A549 (cell line): ENCODE results near the gene EPN1. TPM values are rescaled to one million over a fixed set of nuclear protein-coding genes. Genes with fewer than 3 reads are reported as not detected.

Source experiments
- ATAC-seq, 2 experiments: fragments of 200-7000 bp in 1 of 2; fragments of >200 bp in 1 of 2; cut with Nextera tagmentation in 1 of 2; cut with Tn5 transposase in 1 of 2; 3 replicates each; pipeline versions ENCODE4 v1.8.0 to v1.9.1; 2018 to 2020; ENCODE audit warnings: mild to moderate bottlenecking in 1 of 2, moderate library complexity in 1 of 2
- CTCF ChIA-PET: fragments of 300-600 bp; sonication (Branson Sonifier 250); formaldehyde crosslinking; extraction: SDS; loops from one replicate; lab custom pipeline; 2021; ENCODE audit warnings: antibody characterized with exemption, inconsistent platforms; lab: Yijun Ruan, JAX
- POLR2A ChIA-PET: fragments of 350-600 bp; formaldehyde crosslinking; extraction: SDS; loops from one replicate; lab custom pipeline; 2021; ENCODE audit warnings: antibody characterized with exemption, inconsistent platforms; lab: Yijun Ruan, JAX
- DNase-seq, 2 experiments: peaks; one replicate each; pipeline versions ENCODE4 v3.0.0 to v3.0.0-alpha.2; 2011 to 2016; ENCODE audit warnings: low read depth in 1 of 2, low spot score in 1 of 2
- FAIRE-seq: peaks from 2 replicates; lab custom pipeline; 2011; peaks lifted over from hg19 to GRCh38; lab: Jason Lieb, UNC
- H3K27ac ChIP-seq, 2 experiments: fragments of >200 bp; sonication (Bioruptor Twin); formaldehyde crosslinking; 3 replicates each; pipeline ENCODE4 v1.5.1; 2016 to 2017
- H3K4me1 ChIP-seq: fragments of >200 bp; sonication (Bioruptor Twin); formaldehyde crosslinking; 3 replicates; pipeline ENCODE4 v1.6.1; 2016
- H3K4me2 ChIP-seq: fragments of >200 bp; sonication (Bioruptor Twin); formaldehyde crosslinking; 3 replicates; pipeline ENCODE4 v1.6.1; 2016
- H3K4me3 ChIP-seq: fragments of >200 bp; sonication (Bioruptor Twin); formaldehyde crosslinking; 3 replicates; pipeline ENCODE4 v1.5.1; 2016
- H3K9me3 ChIP-seq: fragments of >200 bp; sonication (Bioruptor Twin); formaldehyde crosslinking; 3 replicates; pipeline ENCODE4 v1.6.1; 2016
- ATOH8 ChIP-seq: fragments of 250-450 bp; sonication (Bioruptor Pico); IDR thresholded peaks from 2 replicates; pipeline ENCODE4 v1.5.0; 2020; ENCODE audit warnings: low read depth, mild to moderate bottlenecking, moderate library complexity
- CEBPB ChIP-seq, 2 experiments: fragments of >200 bp in 1 of 2; sonication (Bioruptor Twin) in 1 of 2; formaldehyde crosslinking in 1 of 2; IDR thresholded peaks; 2 replicates each; pipeline ENCODE4 v1.6.1; 2012 to 2016
- CTCF ChIP-seq: fragments of >200 bp; sonication (Bioruptor Twin); formaldehyde crosslinking; IDR thresholded peaks from 3 replicates; pipeline ENCODE4 v1.5.1; 2016
- ELK1 ChIP-seq: fragments of 150-350 bp; IDR thresholded peaks from 2 replicates; pipeline ENCODE4 v1.6.1; 2014; ENCODE audit warnings: low read depth, mild to moderate bottlenecking, low read length
- ESRRA ChIP-seq: fragments of 150-350 bp; IDR thresholded peaks from 2 replicates; pipeline ENCODE4 v1.6.1; 2014; ENCODE audit warnings: mild to moderate bottlenecking, low read length, borderline replicate concordance
- FOSL2 ChIP-seq, 2 experiments: fragments of 450-650 bp in 1 of 2; fragments of >200 bp in 1 of 2; sonication (Bioruptor Twin) in 1 of 2; formaldehyde crosslinking; IDR thresholded peaks; 2 replicates each; pipeline versions ENCODE4 v1.5.0 to v1.6.1; 2016 to 2020; ENCODE audit warnings: mild to moderate bottlenecking in 1 of 2, moderate library complexity in 1 of 2
- FOXS1 ChIP-seq: fragments of 250-450 bp; sonication (Bioruptor Pico); IDR thresholded peaks from 2 replicates; pipeline ENCODE4 v1.5.0; 2020; ENCODE audit warnings: mild to moderate bottlenecking, moderate library complexity
- HDAC2 ChIP-seq: fragments of 200-600 bp; sonication (generic); IDR thresholded peaks from 2 replicates; pipeline ENCODE4 v1.6.1; 2016
- HOXA7 ChIP-seq: fragments of 250-450 bp; sonication (Bioruptor Pico); IDR thresholded peaks from 2 replicates; pipeline ENCODE4 v1.5.0; 2020; ENCODE audit warnings: mild to moderate bottlenecking, moderate library complexity
- HOXB13 ChIP-seq: fragments of 250-450 bp; sonication (Bioruptor Pico); IDR thresholded peaks from 2 replicates; pipeline ENCODE4 v1.5.0; 2020; ENCODE audit warnings: low read depth, mild to moderate bottlenecking, moderate library complexity
- JUN ChIP-seq, 2 experiments: fragments of >200 bp; sonication (Bioruptor Twin); formaldehyde crosslinking; IDR thresholded peaks; 2 replicates in 1 of 2; 3 replicates in 1 of 2; pipeline ENCODE4 v1.6.1; 2016 to 2017
- MAFK ChIP-seq: fragments of 450-650 bp; IDR thresholded peaks from 2 replicates; pipeline ENCODE4 v1.6.1; 2014; ENCODE audit not compliant: partially characterized antibody
- MYC ChIP-seq: IDR thresholded peaks from 2 replicates; pipeline ENCODE4 v1.6.1; 2012; ENCODE audit warnings: mild to moderate bottlenecking, inconsistent platforms, low read length, improper control_type of control experiment, borderline replicate concordance
- NFE2L2 ChIP-seq: fragments of 150-350 bp; conservative IDR thresholded peaks from 2 replicates; pipeline ENCODE4 v1.6.1; 2014; ENCODE audit warnings: low read length
- PHF8 ChIP-seq: fragments of 200-600 bp; sonication (generic); IDR thresholded peaks from 2 replicates; pipeline ENCODE4 v1.6.1; 2016; ENCODE audit warnings: low read depth, mild to moderate bottlenecking, antibody characterized with exemption, moderate library complexity, borderline replicate concordance
- POLR2A ChIP-seq: IDR thresholded peaks from 2 replicates; pipeline ENCODE4 v1.6.1; 2012; ENCODE audit warnings: mild to moderate bottlenecking, low read length
- RCOR1 ChIP-seq: fragments of 150-350 bp; IDR thresholded peaks from 2 replicates; pipeline ENCODE4 v1.6.1; 2014; ENCODE audit warnings: antibody characterized with exemption, low read length, low read depth
- SMC3 ChIP-seq: fragments of >200 bp; sonication (Bioruptor Twin); formaldehyde crosslinking; IDR thresholded peaks from 3 replicates; pipeline ENCODE4 v1.6.1; 2018; ENCODE audit warnings: inconsistent platforms
- WGBS: methylation state at CpG from one replicate; pipeline ENCODE4 v1.1.6; 2017; ENCODE audit errors: missing lambda C conversion rate; 5-methylcytosine and 5-hydroxymethylcytosine counted together
- polyA plus RNA-seq, 4 experiments: library from polyadenylated mRNA; depleted of rRNA in 3 of 4; stranded (reverse); fragments of >200 nt; fragmentation: RNase III in 1 of 4; extraction: RNeasy Plus Mini Kit Qiagen cat#74134 plus additional on column Dnase treatment in 1 of 4; gene quantifications; 2 replicates in 3 of 4; 3 replicates in 1 of 4; pipeline ENCODE4 v1.2.3, GENCODE V29; 2011 to 2017
- TF ChIP-seq, protein P1 (sequence below): IDR thresholded peaks from 2 replicates; pipeline ENCODE4 v1.6.1; 2012
- TF ChIP-seq, protein P2 (sequence below): fragments of 250-450 bp; sonication (Bioruptor Pico); IDR thresholded peaks from 2 replicates; pipeline ENCODE4 v1.5.0; 2021; ENCODE audit warnings: mild to moderate bottlenecking, moderate library complexity, borderline replicate concordance
- TF ChIP-seq, protein P3 (sequence below): fragments of >200 bp; sonication (Bioruptor Twin); formaldehyde crosslinking; IDR thresholded peaks from 3 replicates; pipeline ENCODE4 v1.6.1; 2016

EPN1 gene
- polyA plus RNA-seq, 2 of the 4 experiments (the other 2 are of a cell fraction) = 43.7 to 139 TPM

DNA sequence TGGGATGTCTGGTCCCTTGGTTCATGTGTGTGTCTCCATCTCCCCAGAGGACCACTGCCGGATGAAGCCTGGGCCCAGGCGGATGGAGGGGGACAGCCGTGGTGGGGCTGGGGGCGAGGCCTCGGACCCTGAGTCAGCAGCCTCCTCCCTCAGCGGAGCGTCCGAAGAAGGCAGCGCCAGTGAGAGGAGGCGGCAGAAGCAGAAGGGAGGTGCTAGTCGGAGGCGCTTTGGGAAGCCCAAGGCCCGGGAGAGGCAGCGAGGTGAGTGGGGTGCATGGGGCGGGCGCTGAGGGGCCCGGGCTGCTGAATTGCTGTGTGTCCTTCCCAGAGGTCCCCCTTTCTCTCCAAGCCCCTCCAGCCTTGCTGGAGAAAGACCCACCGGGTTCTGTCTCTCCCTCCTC, 23.8 kb upstream of the EPN1 start:
- no peaks in the 10 kb centered on the region for H3K9me3 ChIP-seq
- FAIRE-seq (no peak), ATAC-seq (no peak), DNase-seq (no peak)
- no peak overlapping the region for H3K4me2 ChIP-seq
- no peak overlapping the region for H3K4me3 ChIP-seq
- WGBS = 80% methylated on average over 18 of the region's 18 CpGs
- ChIA-PET POLR2A (interaction anchor here (0.7 kb wide), 1 partner anchor 485 kb away, joined by 3 read pairs; no protein-coding TSS in a partner anchor), CTCF (interaction anchor here (4.3 kb wide), 1 partner anchor 17 kb away, joined by 97 read pairs; no protein-coding TSS in a partner anchor)
- H3K4me1 ChIP-seq = peaks cover 24% of the 10 kb centered on the region
- TF ChIP-seq NFE2L2 (no peak), FOXS1 (CRISPR knock-in tag) (no peak), HDAC2 (no peak)
- TF ChIP-seq, all 56 proteins: peak for 0
- H3K27ac ChIP-seq = no peak overlapping the region

DNA sequence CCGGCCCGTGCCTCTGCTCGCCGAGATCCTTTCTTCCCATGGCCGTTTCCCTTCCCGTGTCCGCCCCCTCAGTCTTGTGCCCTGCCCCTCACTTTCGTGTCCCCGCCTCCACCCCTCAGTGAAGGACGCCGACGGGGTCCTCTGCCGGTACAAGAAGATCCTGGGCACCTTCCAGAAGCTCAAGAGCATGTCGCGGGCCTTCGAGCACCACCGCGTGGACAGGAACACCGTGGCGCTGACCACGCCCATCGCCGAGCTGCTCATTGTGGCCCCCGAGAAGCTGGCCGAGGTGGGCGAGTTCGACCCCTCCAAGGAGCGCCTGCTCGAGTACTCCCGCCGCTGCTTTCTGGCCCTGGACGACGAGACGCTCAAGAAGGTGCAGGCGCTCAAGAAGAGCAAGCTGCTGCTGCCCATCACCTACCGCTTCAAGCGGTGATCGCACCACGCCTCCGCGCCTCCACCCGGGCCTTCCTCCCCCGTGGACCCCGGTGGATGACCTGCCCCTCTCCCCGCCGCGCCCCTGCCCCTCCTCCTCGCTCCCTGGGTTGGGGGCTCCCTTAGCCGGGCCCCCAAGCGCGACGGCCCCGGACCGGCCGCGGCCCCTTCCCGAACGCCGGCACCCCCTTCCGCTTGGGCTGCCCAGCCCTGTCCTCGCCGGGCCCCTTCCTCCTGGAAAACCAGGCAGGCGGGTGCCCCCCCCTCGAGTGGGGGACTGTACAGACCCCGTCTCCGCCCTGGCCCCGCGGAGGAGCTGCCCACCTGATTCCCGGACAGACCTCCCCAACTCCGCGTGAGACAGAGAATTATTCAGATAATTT, 22.5 kb upstream of the EPN1 start:
- POLR2A ChIA-PET = interaction anchor here (0.6 to 2.1 kb wide), 3 partner anchors 9 to 1516 kb away, joined by 3 to 25 read pairs (median 7); partner anchors contain the start of gene ZNF581
- no peak for ATAC-seq
- TF ChIP-seq, protein P1, sequence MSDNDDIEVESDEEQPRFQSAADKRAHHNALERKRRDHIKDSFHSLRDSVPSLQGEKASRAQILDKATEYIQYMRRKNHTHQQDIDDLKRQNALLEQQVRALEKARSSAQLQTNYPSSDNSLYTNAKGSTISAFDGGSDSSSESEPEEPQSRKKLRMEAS = no peak
- TF ChIP-seq, all 56 proteins: peak for 0
- Histone ChIP-seq H3K9me3 (no peaks in the 10 kb centered on the region), H3K4me1 (peaks cover 26% of the 10 kb centered on the region), H3K4me2 (peak overlapping the region; percentile 43), H3K4me3 (no peak overlapping the region; the same call in 2 of the 3 replicates), H3K27ac (peak overlapping the region in 1 of 2 experiments; percentile 96; a peak in 3 of 6 replicates)
- 97% methylated on average over 67 of the region's 71 CpGs for WGBS
- no peak for DNase-seq
- FAIRE-seq = no peak
- CTCF ChIA-PET = interaction anchor here (0.7 to 4.3 kb wide), 18 partner anchors 9 to 1201 kb away, joined by 3 to 97 read pairs (median 3); partner anchors contain the start of genes ZNF579 and ZNF581

- peak; percentile 62 to 66 for ATAC-seq
- CTCF ChIA-PET = interaction anchor here (0.6 to 4.3 kb wide), 34 partner anchors 8 to 1203 kb away, joined by 3 to 97 read pairs (median 3); partner anchors contain the start of genes DNAAF3, ZNF579, ZNF580 and ZNF581
- WGBS = under 1% methylated on average over 57 of the region's 57 CpGs
- peak; percentile 98 to 100 for DNase-seq
- peak overlapping the region; percentile 96 to 98 for H3K27ac ChIP-seq
- POLR2A ChIA-PET = interaction anchor here (0.6 to 2.1 kb wide), 32 partner anchors 8 to 1517 kb away, joined by 3 to 31 read pairs (median 4); partner anchors contain the start of genes EPN1, ISOC2, LENG9 and NAT14
- H3K4me1 ChIP-seq = peaks cover 34% of the 10 kb centered on the region
- no peaks in the 10 kb centered on the region for H3K9me3 ChIP-seq
- H3K4me3 ChIP-seq = peak overlapping the region; percentile 68
- FAIRE-seq = peak; percentile 91
- H3K4me2 ChIP-seq = peak overlapping the region; percentile 43
- TF ChIP-seq ATOH8 (CRISPR knock-in tag) (no peak), ELK1 (0 out of 2 replicates have a peak, but pooled peaks have one; percentile 68), PHF8 (peak; percentile 46; the same call in 1 of the 2 replicates), JUN (IDR thresholded peaks at IDR 0.05) (peak; percentile 75 to 85; a peak in 4 of 5 replicates), ESRRA (peak; percentile 87), MAFK (peak; percentile 16), RCOR1 (no peak), HOXB13 (CRISPR knock-in tag) (no peak), MYC (peak; percentile 61), CEBPB (IDR thresholded peaks at IDR 0.05) (no peak), HOXA7 (no peak), CTCF (peak; percentile 100), SMC3 (peak; percentile 79), POLR2A (peak; percentile 86), FOSL2 (IDR thresholded peaks at IDR 0.05) (no peak), FOSL2 (CRISPR knock-in tag; IDR thresholded peaks at IDR 0.05) (peak; percentile 62)
- TF ChIP-seq, protein P2, sequence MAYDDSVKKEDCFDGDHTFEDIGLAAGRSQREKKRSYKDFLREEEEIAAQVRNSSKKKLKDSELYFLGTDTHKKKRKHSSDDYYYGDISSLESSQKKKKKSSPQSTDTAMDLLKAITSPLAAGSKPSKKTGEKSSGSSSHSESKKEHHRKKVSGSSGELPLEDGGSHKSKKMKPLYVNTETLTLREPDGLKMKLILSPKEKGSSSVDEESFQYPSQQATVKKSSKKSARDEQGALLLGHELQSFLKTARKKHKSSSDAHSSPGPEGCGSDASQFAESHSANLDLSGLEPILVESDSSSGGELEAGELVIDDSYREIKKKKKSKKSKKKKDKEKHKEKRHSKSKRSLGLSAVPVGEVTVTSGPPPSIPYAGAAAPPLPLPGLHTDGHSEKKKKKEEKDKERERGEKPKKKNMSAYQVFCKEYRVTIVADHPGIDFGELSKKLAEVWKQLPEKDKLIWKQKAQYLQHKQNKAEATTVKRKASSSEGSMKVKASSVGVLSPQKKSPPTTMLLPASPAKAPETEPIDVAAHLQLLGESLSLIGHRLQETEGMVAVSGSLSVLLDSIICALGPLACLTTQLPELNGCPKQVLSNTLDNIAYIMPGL (CRISPR knock-in tag) = no peak
- TF ChIP-seq, protein P3, sequence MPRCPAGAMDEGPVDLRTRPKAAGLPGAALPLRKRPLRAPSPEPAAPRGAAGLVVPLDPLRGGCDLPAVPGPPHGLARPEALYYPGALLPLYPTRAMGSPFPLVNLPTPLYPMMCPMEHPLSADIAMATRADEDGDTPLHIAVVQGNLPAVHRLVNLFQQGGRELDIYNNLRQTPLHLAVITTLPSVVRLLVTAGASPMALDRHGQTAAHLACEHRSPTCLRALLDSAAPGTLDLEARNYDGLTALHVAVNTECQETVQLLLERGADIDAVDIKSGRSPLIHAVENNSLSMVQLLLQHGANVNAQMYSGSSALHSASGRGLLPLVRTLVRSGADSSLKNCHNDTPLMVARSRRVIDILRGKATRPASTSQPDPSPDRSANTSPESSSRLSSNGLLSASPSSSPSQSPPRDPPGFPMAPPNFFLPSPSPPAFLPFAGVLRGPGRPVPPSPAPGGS = peak; percentile 85; the same call in 2 of the 3 replicates
- TF ChIP-seq, protein P1 = peak; percentile 79
Observed at GRCh38 chr19:55653651-55654322, 21.2 kb upstream of the EPN1 start.
